Measurements from ENCODE around the gene TMEM221. TPM values are rescaled to one million over a fixed set of nuclear protein-coding genes. Genes with fewer than 3 reads are reported as not detected.

The TMEM221 gene
- total and polyA plus RNA-seq, 9 of the 15 experiments (the other 6 are each of a cell fraction or from before 2014, with no cell fraction given) = 0.06 to 0.35 TPM; not detected in 7

GRCh38 chr19:17424743-17425365, 23.6 kb downstream of the TMEM221 start (continued):
- TF ChIP-seq EWSR1 (IDR thresholded peaks at IDR 0.05; ENCODE audit: borderline replicate concordance, low read depth, partially characterized antibody) (no peak), ZKSCAN1 (IDR thresholded peaks at IDR 0.05; ENCODE audit: low read depth, low read length) (no peak), ZNF324 (CRISPR knock-in tag; IDR thresholded peaks at IDR 0.05) (no peak), IRF2 (CRISPR knock-in tag; IDR thresholded peaks at IDR 0.05) (no peak), HDAC1 (IDR thresholded peaks at IDR 0.05) (0 out of 4 replicates have a peak, but pooled peaks of 1 of the 2 experiments have one; percentile 29), DLX4 (CRISPR knock-in tag; IDR thresholded peaks at IDR 0.05) (no peak), E2F3 (CRISPR knock-in tag; IDR thresholded peaks at IDR 0.05) (no peak), ZNF740 (CRISPR knock-in tag; IDR thresholded peaks at IDR 0.05) (peak; percentile 92), ZNF740 (tag; IDR thresholded peaks at IDR 0.05) (peak in 1 of 2 experiments; percentile 86; a peak in 2 of 4 replicates), NEUROD1 (IDR thresholded peaks at IDR 0.05; ENCODE audit: borderline replicate concordance, low read depth, low read length, partially characterized antibody) (peak; percentile 46), PATZ1 (CRISPR knock-in tag; IDR thresholded peaks at IDR 0.05; ENCODE audit: borderline replicate concordance) (no peak), CTBP1 (IDR thresholded peaks at IDR 0.05; ENCODE audit: borderline replicate concordance) (peak; percentile 76; the same call in 1 of the 2 replicates), BRD4 (IDR thresholded peaks at IDR 0.05) (no peak), ZNF707 (CRISPR knock-in tag; conservative IDR thresholded peaks at IDR 0.05) (no peak), DNMT1 (IDR thresholded peaks at IDR 0.05) (no peak), NFIC (IDR thresholded peaks at IDR 0.05) (peak; percentile 92), POLR2G (IDR thresholded peaks at IDR 0.05; ENCODE audit: low read depth, low read length) (peak; percentile 67), POLR3G (IDR thresholded peaks at IDR 0.05; ENCODE audit: extremely low read depth, insufficient read length, insufficient replicate concordance) (no peak), RBM25 (IDR thresholded peaks at IDR 0.05; ENCODE audit: low read depth, low read length, severe bottlenecking) (no peak), RERE (CRISPR knock-in tag; IDR thresholded peaks at IDR 0.05; ENCODE audit: borderline replicate concordance) (no peak)

Measured in K562 (cell line).